SK-N-SH treated with all-trans-retinoic acid at 6 μM for 48 hours (cell line): ENCODE measurements around the gene EFNA4.

Experiments used
- CSRNP3 ChIP-seq: fragments of 250-450 bp; sonication (Bioruptor Pico); IDR thresholded peaks from 2 replicates; pipeline ENCODE4 v1.5.1; 2021; ENCODE audit warnings: mild to moderate bottlenecking, moderate library complexity
- GLIS3 ChIP-seq: fragments of 250-450 bp; sonication (Bioruptor Pico); IDR thresholded peaks from 2 replicates; pipeline ENCODE4 v1.5.0; 2020; ENCODE audit warnings: mild to moderate bottlenecking, moderate library complexity
- OSR1 ChIP-seq: fragments of 250-450 bp; sonication (Bioruptor Pico); IDR thresholded peaks from 2 replicates; pipeline ENCODE4 v1.8.0; 2022; ENCODE audit warnings: moderate library complexity, mild to moderate bottlenecking, inconsistent platforms
- SNAI2 ChIP-seq: fragments of 250-450 bp; sonication (Bioruptor Pico); IDR thresholded peaks from 2 replicates; pipeline ENCODE4 v1.5.0; 2020; ENCODE audit warnings: mild to moderate bottlenecking, moderate library complexity
- TCF4 ChIP-seq: fragments of 250-450 bp; sonication (Bioruptor Pico); IDR thresholded peaks from 2 replicates; pipeline ENCODE4 v1.8.0; 2021; ENCODE audit warnings: mild to moderate bottlenecking, moderate library complexity, borderline replicate concordance
- ZC3H10 ChIP-seq: fragments of 250-450 bp; sonication (Bioruptor Pico); IDR thresholded peaks from 2 replicates; pipeline ENCODE4 v1.5.1; 2021; ENCODE audit warnings: mild to moderate bottlenecking, moderate library complexity
- ZFP3 ChIP-seq: fragments of 250-450 bp; sonication (Bioruptor Pico); IDR thresholded peaks from 2 replicates; pipeline ENCODE4 v1.5.0; 2020; ENCODE audit warnings: mild to moderate bottlenecking, moderate library complexity
- ZFP30 ChIP-seq: fragments of 450-650 bp; formaldehyde crosslinking; IDR thresholded peaks from 2 replicates; pipeline ENCODE4 v1.5.0; 2022; ENCODE audit warnings: mild to moderate bottlenecking, moderate library complexity
- ZNF8 ChIP-seq: fragments of 450-650 bp; formaldehyde crosslinking; IDR thresholded peaks from 2 replicates; pipeline ENCODE4 v1.5.0; 2020; ENCODE audit warnings: mild to moderate bottlenecking, moderate library complexity
- TF ChIP-seq, protein P1 (sequence below): fragments of 250-450 bp; sonication (Bioruptor Pico); IDR thresholded peaks from 2 replicates; pipeline ENCODE4 v1.8.0; 2021; ENCODE audit warnings: low read depth, mild to moderate bottlenecking, moderate library complexity, borderline replicate concordance
- TF ChIP-seq, protein P2 (sequence below): fragments of 250-450 bp; sonication (Bioruptor Pico); IDR thresholded peaks from 2 replicates; pipeline ENCODE4 v1.5.0; 2020; ENCODE audit warnings: mild to moderate bottlenecking, moderate library complexity

DNA sequence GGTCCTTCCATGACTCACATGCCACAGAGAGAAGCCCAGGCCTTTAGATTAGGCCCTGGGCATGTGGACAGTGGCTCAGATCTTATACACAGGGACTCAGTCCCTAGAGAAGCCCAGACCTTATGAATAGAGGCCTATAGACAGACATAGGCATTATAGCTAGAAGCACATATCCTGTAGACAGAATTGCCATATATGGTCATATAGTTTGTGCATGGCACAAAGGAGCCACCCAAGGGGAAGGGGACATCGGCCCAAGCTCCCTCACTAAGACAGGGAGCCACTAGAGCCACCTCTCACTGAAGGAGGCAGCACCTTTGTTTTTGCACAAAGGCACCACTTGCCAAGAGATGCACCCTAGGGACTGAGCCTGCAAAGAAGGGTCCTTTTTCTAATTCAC lies 12.8 kb downstream of the EFNA4 start:
- TF ChIP-seq, protein P1, sequence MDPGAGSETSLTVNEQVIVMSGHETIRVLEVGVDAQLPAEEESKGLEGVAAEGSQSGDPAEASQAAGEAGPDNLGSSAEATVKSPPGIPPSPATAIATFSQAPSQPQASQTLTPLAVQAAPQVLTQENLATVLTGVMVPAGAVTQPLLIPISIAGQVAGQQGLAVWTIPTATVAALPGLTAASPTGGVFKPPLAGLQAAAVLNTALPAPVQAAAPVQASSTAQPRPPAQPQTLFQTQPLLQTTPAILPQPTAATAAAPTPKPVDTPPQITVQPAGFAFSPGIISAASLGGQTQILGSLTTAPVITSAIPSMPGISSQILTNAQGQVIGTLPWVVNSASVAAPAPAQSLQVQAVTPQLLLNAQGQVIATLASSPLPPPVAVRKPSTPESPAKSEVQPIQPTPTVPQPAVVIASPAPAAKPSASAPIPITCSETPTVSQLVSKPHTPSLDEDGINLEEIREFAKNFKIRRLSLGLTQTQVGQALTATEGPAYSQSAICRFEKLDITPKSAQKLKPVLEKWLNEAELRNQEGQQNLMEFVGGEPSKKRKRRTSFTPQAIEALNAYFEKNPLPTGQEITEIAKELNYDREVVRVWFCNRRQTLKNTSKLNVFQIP (CRISPR knock-in tag), result no peak
- TF ChIP-seq ZNF8 (CRISPR knock-in tag) (no peak), ZFP30 (CRISPR knock-in tag) (no peak), TCF4 (CRISPR knock-in tag) (no peak), SNAI2 (CRISPR knock-in tag) (no peak), CSRNP3 (CRISPR knock-in tag) (no peak), OSR1 (CRISPR knock-in tag) (no peak), ZC3H10 (CRISPR knock-in tag) (no peak), ZFP3 (CRISPR knock-in tag) (no peak), GLIS3 (CRISPR knock-in tag) (no peak)
- TF ChIP-seq, protein P2, sequence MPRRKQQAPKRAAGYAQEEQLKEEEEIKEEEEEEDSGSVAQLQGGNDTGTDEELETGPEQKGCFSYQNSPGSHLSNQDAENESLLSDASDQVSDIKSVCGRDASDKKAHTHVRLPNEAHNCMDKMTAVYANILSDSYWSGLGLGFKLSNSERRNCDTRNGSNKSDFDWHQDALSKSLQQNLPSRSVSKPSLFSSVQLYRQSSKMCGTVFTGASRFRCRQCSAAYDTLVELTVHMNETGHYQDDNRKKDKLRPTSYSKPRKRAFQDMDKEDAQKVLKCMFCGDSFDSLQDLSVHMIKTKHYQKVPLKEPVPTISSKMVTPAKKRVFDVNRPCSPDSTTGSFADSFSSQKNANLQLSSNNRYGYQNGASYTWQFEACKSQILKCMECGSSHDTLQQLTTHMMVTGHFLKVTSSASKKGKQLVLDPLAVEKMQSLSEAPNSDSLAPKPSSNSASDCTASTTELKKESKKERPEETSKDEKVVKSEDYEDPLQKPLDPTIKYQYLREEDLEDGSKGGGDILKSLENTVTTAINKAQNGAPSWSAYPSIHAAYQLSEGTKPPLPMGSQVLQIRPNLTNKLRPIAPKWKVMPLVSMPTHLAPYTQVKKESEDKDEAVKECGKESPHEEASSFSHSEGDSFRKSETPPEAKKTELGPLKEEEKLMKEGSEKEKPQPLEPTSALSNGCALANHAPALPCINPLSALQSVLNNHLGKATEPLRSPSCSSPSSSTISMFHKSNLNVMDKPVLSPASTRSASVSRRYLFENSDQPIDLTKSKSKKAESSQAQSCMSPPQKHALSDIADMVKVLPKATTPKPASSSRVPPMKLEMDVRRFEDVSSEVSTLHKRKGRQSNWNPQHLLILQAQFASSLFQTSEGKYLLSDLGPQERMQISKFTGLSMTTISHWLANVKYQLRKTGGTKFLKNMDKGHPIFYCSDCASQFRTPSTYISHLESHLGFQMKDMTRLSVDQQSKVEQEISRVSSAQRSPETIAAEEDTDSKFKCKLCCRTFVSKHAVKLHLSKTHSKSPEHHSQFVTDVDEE (CRISPR knock-in tag), result no peak
